ENCODE results near the gene SIRPD.

The SIRPD gene

GRCh38 chr20:1563598-1563997 lies 6.1 kb upstream of the SIRPD start:
- no peak for DNase-seq (ENCODE audit: extremely low read depth, low read depth)
- TF ChIP-seq CTCF (IDR thresholded peaks at IDR 0.05; ENCODE audit: low read depth, low read length), result no peak

- DNase-seq (ENCODE audit: extremely low read depth, low read depth), result no peak
- TF ChIP-seq CTCF (IDR thresholded peaks at IDR 0.05; ENCODE audit: low read depth, low read length), result no peak
Measured at GRCh38 chr20:1562622-1563021, 5.1 kb upstream of the SIRPD start.

- no peak for TF ChIP-seq CTCF (IDR thresholded peaks at IDR 0.05; ENCODE audit: low read depth, low read length)
- DNase-seq (ENCODE audit: extremely low read depth, low read depth), result no peak
Measured at GRCh38 chr20:1561350-1561749, 3.8 kb upstream of the SIRPD start.

- TF ChIP-seq CTCF (IDR thresholded peaks at IDR 0.05; ENCODE audit: low read depth, low read length), result no peak
- no peak for DNase-seq (ENCODE audit: extremely low read depth, low read depth)
Measured at GRCh38 chr20:1555952-1556351, 1.6 kb downstream of the SIRPD start.

- no peak for TF ChIP-seq CTCF (IDR thresholded peaks at IDR 0.05; ENCODE audit: low read depth, low read length)
- DNase-seq (ENCODE audit: extremely low read depth, low read depth), result no peak
Measured at GRCh38 chr20:1539816-1540419, 17.6 kb downstream of the SIRPD start.

- TF ChIP-seq CTCF (IDR thresholded peaks at IDR 0.05; ENCODE audit: low read depth, low read length), result no peak
- DNase-seq (ENCODE audit: extremely low read depth, low read depth), result no peak
Measured at GRCh38 chr20:1538655-1539054, 18.9 kb downstream of the SIRPD start.

- TF ChIP-seq CTCF (IDR thresholded peaks at IDR 0.05; ENCODE audit: low read depth, low read length), result no peak
- DNase-seq (ENCODE audit: extremely low read depth, low read depth), result no peak
Measured at GRCh38 chr20:1537731-1538058, 19.8 kb downstream of the SIRPD start.
